Right kidney (tissue), 1 donor: ENCODE measurements around the gene ELFN1.

Experiments used
- DNase-seq: peaks from one replicate; pipeline ENCODE4 v3.0.0-alpha.2; 2016

ELFN1 gene

GRCh38 chr7:1663857-1664651 is 6.0 kb upstream of the ELFN1 start:
- DNase-seq: peak; percentile 72

- DNase-seq: peak; percentile 90
Observed at GRCh38 chr7:1664711-1665548, 5.1 kb upstream of the ELFN1 start.

DNA sequence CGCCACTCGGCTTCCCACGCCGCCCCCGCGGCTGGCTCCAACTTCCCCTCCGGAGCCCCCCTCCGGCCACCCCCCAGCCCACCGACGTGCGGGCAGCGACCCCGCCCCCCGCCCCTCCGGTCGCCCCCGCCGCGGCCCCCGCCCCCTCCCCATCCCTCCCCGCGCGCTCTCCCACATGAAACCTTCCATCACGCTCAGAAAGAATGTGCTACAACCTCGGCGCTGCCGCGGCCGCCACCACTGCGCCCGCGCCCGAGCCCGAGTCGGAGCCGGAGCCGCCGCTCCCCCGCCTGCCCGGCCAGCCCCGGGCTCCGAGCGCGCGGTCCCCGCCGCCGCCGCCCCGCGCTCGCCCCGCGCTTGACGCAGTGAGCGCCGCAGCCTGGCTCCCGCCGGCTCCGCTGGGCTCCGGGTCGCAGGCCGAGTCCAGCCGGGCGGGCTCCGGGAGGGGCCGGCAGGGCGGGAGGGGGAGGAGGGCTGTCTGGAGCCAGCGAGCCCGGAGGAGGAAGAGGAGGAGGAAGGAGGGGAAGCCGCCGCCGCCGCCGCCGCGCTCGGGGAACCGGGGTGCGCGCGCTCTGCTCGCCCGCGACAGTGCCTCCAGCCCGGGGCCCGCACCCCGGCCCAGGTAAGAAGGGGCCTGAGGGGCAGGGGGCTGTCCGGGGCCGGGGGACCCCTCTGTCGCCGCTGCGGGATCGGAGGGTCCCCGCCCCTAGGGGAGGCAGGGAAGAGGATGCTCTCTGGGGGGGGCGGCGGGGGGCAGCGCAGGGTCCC is 4.3 kb upstream of the ELFN1 start:
- no peak for DNase-seq

GRCh38 chr7:1666317-1666822 is 3.7 kb upstream of the ELFN1 start:
- DNase-seq: no peak

GRCh38 chr7:1666823-1667565 is 3.1 kb upstream of the ELFN1 start:
- peak; percentile 74 for DNase-seq

- DNase-seq: peak; percentile 75
Observed at GRCh38 chr7:1667566-1668395, 2.3 kb upstream of the ELFN1 start.

- DNase-seq: peak; percentile 62
Observed at GRCh38 chr7:1668396-1669063, 1.5 kb upstream of the ELFN1 start.

GRCh38 chr7:1669064-1669951 is 769 bp upstream of the ELFN1 start:
- peak; percentile 72 for DNase-seq

DNA sequence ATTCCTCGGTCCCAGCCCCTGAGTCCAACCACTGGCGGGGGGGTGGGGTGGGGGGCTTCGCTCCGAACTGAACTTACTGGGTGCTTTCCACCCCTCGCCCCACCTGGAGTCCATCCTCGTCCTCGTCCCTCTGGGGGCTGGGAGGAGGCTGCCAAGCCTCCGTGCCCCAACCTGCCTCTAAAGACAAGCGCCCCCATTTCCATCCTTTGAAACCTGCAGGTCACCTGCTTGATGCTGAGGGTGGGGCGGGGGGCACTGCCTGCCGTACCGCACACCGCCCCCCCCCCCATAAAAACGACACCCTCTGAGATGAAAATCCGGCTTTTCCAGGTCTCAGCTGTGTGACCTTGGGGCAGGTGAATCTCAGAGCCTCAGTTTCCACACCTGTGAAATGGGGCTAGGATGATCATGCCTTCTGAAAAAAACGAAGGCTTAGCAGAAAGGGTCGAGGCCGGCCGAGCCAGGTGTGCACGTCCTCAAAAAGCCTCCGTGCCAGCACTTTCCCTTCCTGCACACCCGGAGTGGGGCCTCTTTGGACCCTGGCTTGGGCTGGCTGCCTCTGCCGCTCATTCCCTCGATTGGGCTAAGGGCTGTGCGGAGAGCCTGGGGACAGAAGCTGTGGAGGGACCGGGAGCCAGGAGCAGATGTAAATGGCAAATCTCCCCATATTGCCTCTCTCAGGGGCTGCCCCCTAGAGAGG is 967 bp downstream of the ELFN1 start:
- peak; percentile 47 for DNase-seq

GRCh38 chr7:1671594-1672451 is 1.7 kb downstream of the ELFN1 start:
- DNase-seq: no peak

DNA sequence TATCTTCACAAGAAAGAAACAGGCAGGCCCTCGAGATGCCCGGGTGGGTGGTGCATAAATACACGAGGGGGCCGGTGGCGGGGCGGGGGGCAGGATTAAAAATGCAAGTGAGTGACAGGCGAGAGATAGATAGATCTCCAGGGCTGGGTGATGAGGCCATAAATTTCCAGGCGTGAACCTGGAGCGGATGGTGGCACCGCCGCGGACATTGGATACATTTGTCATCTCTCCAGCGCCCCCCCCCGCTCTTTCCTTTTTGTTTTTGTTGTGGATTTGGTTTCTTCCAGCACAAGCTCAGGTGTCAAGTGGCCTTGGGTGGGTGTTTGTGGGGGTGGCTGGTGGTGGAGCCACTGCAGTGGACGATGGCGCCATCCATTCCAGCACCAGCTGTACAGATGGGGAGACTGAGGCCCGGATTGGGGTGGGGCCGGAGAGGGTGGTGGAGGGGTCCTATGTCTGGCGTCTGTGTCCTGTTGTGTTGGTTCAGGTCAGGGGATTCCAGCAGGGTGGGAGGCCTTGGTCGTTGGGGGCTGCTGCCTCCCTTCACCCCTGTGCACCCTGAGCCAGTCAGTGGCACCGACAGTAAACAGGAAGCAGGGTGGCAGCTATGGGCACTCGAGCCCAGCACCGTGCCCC is 2.9 kb downstream of the ELFN1 start:
- DNase-seq: no peak

DNA sequence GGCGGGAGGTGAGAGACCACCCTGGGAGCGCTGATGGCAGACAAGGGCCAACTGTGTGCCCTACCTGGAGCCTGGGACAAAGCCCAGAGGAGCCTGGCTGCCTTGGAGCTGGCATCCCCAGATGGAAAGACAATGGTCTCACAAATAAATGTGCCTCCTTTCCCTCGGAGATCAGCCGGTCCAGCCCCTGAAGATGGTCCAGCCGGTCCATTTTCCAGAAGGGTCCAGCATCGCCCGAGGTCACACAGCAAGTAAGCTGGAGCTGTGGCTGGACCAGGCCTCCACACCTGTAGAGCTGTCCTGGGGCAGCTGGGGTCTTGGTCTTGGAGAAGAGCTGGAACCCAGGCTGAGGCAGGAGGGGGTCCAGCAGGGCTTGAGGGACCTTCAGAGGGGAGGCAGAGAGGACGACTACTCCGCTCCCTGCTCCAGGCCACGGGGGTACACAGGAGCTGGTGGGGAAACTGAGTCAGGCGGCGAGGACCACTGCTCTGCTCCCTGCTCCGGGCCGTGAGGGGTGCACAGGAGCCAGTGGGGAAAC is 3.6 kb downstream of the ELFN1 start:
- no peak for DNase-seq

DNA sequence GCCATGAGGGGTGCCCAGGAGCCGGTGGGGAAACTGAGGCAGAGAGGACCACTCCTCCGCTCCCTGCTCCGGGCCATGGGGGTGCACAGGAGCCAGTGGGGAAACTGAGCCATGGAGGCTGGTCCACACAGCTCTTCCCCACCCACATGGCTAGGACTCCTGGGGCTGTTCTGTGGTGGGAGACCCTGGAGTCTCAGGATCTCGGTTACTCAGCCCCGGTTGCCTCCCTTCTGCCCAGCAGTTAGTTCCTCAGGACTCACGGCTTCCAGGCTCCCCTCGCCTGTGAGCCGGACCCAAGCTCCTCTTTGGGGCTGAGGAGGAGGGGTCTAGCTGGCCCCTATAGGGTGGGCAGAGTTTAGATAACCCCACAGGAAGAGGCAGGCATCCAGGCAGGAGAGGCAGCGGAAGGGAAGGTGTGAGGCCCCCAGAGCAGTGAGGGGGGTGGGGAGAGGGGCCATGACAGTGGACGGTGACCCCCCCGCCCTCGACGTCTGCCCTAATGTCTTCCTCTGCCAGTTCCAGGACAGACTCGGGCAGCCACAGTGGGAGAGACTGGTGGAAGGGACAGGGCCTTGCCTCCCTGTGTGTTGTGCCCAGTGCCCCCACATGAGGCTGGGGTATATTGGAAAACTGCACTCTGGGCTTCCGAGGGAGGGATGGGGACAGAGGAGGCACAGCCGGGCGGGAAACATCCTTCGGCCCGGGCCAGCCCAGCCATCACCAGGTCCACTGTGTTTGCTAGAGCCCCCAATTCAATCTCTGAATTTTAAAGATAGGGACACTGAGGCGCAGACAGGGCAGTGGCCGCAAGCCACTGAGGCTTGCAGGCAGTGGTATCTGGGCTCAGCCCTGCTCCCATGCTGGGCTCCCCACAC is 4.3 kb downstream of the ELFN1 start:
- no peak for DNase-seq

DNA sequence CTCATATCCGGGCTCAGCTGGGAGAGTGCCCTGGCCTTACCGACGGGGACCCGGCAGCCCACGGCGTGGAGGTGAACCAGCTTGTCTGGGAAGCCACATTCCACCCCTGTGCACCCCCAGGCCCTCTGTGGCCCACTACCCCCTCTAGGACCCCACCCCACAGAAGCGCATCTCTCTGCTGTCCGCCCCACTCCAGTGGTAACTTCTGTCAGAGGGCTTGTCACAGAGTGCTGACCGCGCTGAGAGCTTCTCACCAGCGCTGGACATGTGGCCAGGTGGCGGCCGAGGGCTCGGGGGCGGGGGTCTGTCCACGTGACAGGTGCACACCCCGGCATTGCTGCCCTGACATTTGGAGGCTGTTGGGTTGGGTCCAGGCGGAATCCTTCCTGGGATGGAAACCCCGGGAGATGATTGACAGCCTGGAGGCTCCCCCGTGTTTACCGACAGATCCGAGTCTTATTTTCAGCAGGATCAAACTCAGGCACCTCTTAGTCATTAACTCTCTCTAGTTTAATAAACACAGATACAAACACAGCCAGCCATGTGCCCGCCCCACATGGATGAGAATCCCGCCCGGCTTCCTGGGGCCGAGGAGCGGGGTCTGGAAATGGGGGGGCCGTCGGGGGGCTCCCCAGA is 5.1 kb downstream of the ELFN1 start:
- DNase-seq: peak; percentile 42
